Colonic mucosa (tissue), 4 donors: ENCODE data around the gene SOX3. TPM values are rescaled to one million over a fixed set of nuclear protein-coding genes. Genes with fewer than 3 reads are reported as not detected.

Experiments
- DNase-seq: peaks from one replicate; pipeline ENCODE4 v3.0.0-alpha.2; 2020
- H3K27ac ChIP-seq: fragments of 200-600 bp; one replicate; pipeline ENCODE4 v1.8.0; 2021
- H3K27me3 ChIP-seq: fragments of 200-600 bp; one replicate; pipeline ENCODE4 v1.8.0; 2021
- H3K36me3 ChIP-seq: fragments of 200-600 bp; one replicate; pipeline ENCODE4 v1.8.0; 2021
- H3K4me1 ChIP-seq: fragments of 200-600 bp; one replicate; pipeline ENCODE4 v1.8.0; 2021; ENCODE audit warnings: mild to moderate bottlenecking
- H3K4me3 ChIP-seq: fragments of 200-600 bp; one replicate; pipeline ENCODE4 v1.8.0; 2021
- H3K9ac ChIP-seq, 2 donors: one replicate each; pipeline ENCODE4 v1.7.0; 2013; ENCODE audit warnings: control low read depth in 2 of 2, low read depth in 2 of 2, low read length in 2 of 2
- H3K9me3 ChIP-seq: fragments of 200-600 bp; one replicate; pipeline ENCODE4 v1.8.0; 2021
- intact Hi-C: fragments of 100-400 bp; cut with DNase I; formaldehyde crosslinking; loops from one replicate; pipeline ENCODE4 v1.14.1; 2022
- total RNA-seq, 2 donors: library from RNA; stranded (reverse); fragmentation: NEBNext Ultra II Directional in 1 of 2; extraction: Animal tissue kit (Norgen Biotek cat#: 25700) in 1 of 2; gene quantifications; one replicate each; pipeline ENCODE4 v1.2.1, GENCODE V29; 2021
- TF ChIP-seq, protein P1 (sequence below): fragments of 200-600 bp; IDR thresholded peaks from one replicate; pipeline ENCODE4 v1.8.0; 2022; ENCODE audit warnings: antibody characterized with exemption, mild to moderate bottlenecking
- donor health status: healthy.
- donor health status: DM: no; HTN: no; CAD: no.
- donor health status: DM: no; HTN: no; CAD: no.

Gene SOX3
- total RNA-seq, 2 donors from 2014 or later, result not detected

DNA sequence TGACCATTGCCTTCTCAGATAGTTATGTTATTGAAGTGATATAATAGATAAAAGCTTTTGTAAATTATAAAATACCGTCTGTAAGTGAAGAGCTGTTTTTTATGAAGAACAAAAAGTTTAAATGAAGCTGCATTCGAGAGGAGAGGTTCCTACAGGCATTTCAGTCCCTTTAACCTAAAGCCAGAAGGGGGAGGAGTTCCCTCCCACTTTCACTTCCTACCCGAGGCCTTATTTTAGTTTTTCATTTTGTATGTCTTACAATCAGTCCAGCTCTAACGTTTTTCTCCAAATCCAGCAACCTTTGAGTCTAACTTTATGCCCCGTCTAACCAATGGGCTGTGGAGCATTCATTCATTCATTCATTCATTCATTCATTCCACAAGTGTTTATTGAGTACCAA lies 16.5 kb upstream of the SOX3 start:
- TF ChIP-seq, protein P1, sequence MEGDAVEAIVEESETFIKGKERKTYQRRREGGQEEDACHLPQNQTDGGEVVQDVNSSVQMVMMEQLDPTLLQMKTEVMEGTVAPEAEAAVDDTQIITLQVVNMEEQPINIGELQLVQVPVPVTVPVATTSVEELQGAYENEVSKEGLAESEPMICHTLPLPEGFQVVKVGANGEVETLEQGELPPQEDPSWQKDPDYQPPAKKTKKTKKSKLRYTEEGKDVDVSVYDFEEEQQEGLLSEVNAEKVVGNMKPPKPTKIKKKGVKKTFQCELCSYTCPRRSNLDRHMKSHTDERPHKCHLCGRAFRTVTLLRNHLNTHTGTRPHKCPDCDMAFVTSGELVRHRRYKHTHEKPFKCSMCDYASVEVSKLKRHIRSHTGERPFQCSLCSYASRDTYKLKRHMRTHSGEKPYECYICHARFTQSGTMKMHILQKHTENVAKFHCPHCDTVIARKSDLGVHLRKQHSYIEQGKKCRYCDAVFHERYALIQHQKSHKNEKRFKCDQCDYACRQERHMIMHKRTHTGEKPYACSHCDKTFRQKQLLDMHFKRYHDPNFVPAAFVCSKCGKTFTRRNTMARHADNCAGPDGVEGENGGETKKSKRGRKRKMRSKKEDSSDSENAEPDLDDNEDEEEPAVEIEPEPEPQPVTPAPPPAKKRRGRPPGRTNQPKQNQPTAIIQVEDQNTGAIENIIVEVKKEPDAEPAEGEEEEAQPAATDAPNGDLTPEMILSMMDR, result no peak
- DNase-seq, result no peak
- H3K9ac ChIP-seq, result no peak overlapping the region
- H3K4me3 ChIP-seq, result no peak overlapping the region
- H3K27me3 ChIP-seq, result no peaks in the 10 kb centered on the region
- no peaks in the 10 kb centered on the region for H3K36me3 ChIP-seq
- no peak overlapping the region for H3K27ac ChIP-seq
- no peaks in the 10 kb centered on the region for H3K4me1 ChIP-seq
- intact Hi-C loops, result no loop called here
- no peaks in the 10 kb centered on the region for H3K9me3 ChIP-seq

DNA sequence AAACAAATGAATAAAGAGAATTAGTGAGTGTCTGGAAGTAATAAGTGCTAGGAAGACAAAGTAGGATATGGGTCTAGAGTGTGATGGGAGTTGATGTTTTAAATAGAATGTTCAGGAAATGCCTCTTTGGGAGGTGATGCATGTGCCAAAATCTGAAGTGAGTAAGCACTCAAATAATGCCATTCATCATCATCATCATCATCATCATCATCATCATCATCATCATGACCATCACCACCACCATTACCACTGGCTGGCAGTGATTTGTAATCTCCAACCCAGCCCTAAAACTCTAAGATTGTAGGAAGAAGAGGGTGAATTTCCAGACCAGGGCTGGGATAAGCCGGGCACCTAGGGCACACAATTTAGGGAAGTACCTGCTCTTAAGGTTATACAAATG lies 9.7 kb upstream of the SOX3 start:
- H3K9ac ChIP-seq, result no peak overlapping the region
- H3K9me3 ChIP-seq, result no peaks in the 10 kb centered on the region
- peaks cover 17% of the 10 kb centered on the region for H3K27me3 ChIP-seq
- no peaks in the 10 kb centered on the region for H3K4me1 ChIP-seq
- no peak overlapping the region for H3K27ac ChIP-seq
- no peak for DNase-seq
- no peaks in the 10 kb centered on the region for H3K36me3 ChIP-seq
- intact Hi-C loops, result no loop called here
- TF ChIP-seq, protein P1, result no peak
- H3K4me3 ChIP-seq, result no peak overlapping the region

DNA sequence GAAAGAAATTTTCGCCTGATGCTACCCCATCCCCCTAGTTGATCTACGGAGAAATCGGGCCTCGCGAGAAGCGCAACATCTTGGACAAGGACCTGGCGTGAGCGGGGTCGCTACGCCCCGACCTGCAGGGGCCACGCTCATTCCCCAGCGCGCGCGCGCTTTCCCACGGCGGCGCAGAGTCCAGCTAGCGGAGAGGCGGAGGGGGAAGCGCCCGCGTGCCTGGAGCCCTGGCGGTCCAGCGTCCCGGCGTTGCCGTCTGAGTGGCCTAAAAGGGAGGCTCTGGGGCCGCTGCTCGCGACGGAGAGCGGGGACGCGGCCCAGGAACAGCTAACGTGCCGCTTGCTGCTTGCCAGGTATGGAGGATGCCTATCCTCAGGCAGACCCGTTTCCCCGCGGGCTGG lies 6.0 kb upstream of the SOX3 start:
- Histone ChIP-seq H3K27me3 (peaks cover 47% of the 10 kb centered on the region), H3K4me1 (no peaks in the 10 kb centered on the region), H3K4me3 (no peak overlapping the region), H3K27ac (no peak overlapping the region), H3K36me3 (no peaks in the 10 kb centered on the region), H3K9ac (no peak overlapping the region), H3K9me3 (no peaks in the 10 kb centered on the region)
- TF ChIP-seq, protein P1, result no peak
- intact Hi-C loops, result no loop called here
- DNase-seq, result no peak

DNA sequence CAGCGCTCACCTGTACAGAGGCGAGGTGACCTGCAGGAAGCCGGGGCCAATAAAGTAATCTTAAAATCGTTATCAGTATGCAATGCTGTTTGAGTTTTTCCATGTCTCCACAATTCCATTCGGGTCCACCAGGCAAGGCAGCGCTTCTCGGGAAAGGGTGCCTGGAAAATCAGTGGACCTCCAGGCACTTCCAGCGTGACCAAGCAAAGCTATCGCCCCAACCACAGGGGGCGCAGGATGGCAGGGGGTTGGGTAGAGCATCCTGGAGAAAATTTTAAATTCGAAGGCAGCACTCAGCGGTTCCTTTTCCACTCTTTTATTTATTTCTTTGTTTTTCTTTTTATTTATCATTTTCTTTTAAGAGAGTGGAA lies 5.4 kb upstream of the SOX3 start:
- Histone ChIP-seq H3K9ac (no peak overlapping the region), H3K36me3 (no peaks in the 10 kb centered on the region), H3K9me3 (no peaks in the 10 kb centered on the region), H3K27me3 (peaks cover 53% of the 10 kb centered on the region), H3K27ac (no peak overlapping the region), H3K4me1 (no peaks in the 10 kb centered on the region), H3K4me3 (no peak overlapping the region)
- TF ChIP-seq, protein P1, result no peak
- intact Hi-C loops, result no loop called here
- no peak for DNase-seq

DNA sequence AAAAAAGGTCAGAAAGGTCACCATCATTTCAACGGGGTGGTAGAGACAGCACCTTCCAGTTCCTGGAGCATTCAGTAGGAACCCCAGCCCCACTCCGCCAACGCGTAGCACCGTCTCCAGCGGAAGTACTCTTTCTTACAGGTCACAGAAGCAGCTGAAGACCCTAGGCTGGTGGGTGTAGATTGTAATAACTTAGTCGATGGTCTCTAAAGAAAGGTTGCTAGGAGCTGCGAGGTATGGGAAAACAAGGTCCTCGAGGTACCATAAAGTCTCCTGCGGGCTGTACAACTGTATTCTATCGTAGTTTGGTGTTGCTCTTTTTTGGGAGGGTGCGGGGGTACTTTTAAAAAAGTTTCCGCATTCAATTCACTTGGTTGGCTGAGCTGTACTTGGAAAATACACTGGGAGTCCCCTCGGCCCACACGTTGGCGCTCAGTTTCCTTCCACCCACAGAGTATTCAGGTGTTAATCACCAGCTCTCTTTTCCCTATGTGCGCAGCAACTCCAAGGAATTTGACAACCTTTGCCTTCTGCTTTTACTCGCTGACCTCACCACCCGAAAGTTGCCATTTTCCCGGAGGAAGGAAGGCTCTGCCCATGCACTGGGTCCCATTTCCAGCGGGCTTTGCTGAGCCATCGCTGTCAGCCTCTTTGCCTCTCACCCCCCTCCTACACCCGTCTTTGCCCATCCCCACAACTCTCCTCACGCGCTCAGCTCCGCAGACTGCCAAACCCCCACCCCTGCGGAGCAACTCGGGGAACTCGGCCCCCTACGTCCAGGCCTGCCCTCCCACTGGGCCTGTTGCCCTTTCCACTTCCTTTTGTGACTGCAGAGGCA lies 4.8 kb upstream of the SOX3 start:
- intact Hi-C loops, result no loop called here
- no peaks in the 10 kb centered on the region for H3K4me1 ChIP-seq
- no peaks in the 10 kb centered on the region for H3K36me3 ChIP-seq
- TF ChIP-seq, protein P1, result no peak
- DNase-seq, result no peak
- H3K4me3 ChIP-seq, result no peak overlapping the region
- no peak overlapping the region for H3K9ac ChIP-seq
- H3K27ac ChIP-seq, result no peak overlapping the region
- peaks cover 59% of the 10 kb centered on the region for H3K27me3 ChIP-seq
- H3K9me3 ChIP-seq, result no peaks in the 10 kb centered on the region
